Skin of body (tissue), 2 donors: Measurements from ENCODE around the gene BTF3L4. TPM values are rescaled to one million over a fixed set of nuclear protein-coding genes. Genes with fewer than 3 reads are reported as not detected.

Experiments
- DNase-seq: peaks from one replicate; lab custom pipeline; 2025; lab: John Stamatoyannopoulos, UW
- total RNA-seq: library from RNA; depleted of rRNA; stranded (reverse); fragments of >200 nt; gene quantifications from one replicate; pipeline ENCODE4 v1.2.3, GENCODE V29; 2014

The BTF3L4 gene
- total RNA-seq, 1 donor from 2014 or later = 40.2 TPM

- DNase-seq = no peak
These were observed 66.3 kb downstream of the BTF3L4 start for GRCh38 chr1:52122384-52122783.

- DNase-seq = no peak
These were observed 67.5 kb downstream of the BTF3L4 start for GRCh38 chr1:52123622-52124021.

GRCh38 chr1:52125736-52126359, 69.8 kb downstream of the BTF3L4 start:
- no peak for DNase-seq

GRCh38 chr1:52127181-52128180, 71.4 kb downstream of the BTF3L4 start:
- peak; percentile 37 for DNase-seq

GRCh38 chr1:52139817-52140540, 83.9 kb downstream of the BTF3L4 start:
- peak; percentile 11 for DNase-seq

Other genes with a start within 250 kb of the BTF3L4 start
- 81.2 TPM for gene NRDC, start 177.6 kb upstream of the BTF3L4 start, total RNA-seq
- gene RAB3B, start 65.6 kb upstream of the BTF3L4 start, total RNA-seq = 1.9 TPM
- 4.2 TPM for gene KTI12, start 22.5 kb upstream of the BTF3L4 start, total RNA-seq
- 14.9 TPM for gene TXNDC12, start 1.1 kb upstream of the BTF3L4 start, total RNA-seq
- 41.0 TPM for gene ZFYVE9, start 85.8 kb downstream of the BTF3L4 start, total RNA-seq